GM20000 (cell line): ENCODE measurements around the gene CLDN24.
"Not testable (repeated sequence)": the region's sequence is repeated elsewhere in the genome, so short reads cannot be mapped to it uniquely, and the experiment has no call there.

Source experiments
- DNase-seq: peaks from one replicate; pipeline ENCODE4 v3.0.0; 2012; ENCODE audit warnings: low spot score
- TF ChIP-seq, protein P1 (sequence below): IDR thresholded peaks from 2 replicates; pipeline ENCODE4 v1.5.1; 2012; ENCODE audit warnings: mild to moderate bottlenecking, control low read depth; ENCODE audit errors: extremely low read depth, missing control alignments

Gene CLDN24

DNA sequence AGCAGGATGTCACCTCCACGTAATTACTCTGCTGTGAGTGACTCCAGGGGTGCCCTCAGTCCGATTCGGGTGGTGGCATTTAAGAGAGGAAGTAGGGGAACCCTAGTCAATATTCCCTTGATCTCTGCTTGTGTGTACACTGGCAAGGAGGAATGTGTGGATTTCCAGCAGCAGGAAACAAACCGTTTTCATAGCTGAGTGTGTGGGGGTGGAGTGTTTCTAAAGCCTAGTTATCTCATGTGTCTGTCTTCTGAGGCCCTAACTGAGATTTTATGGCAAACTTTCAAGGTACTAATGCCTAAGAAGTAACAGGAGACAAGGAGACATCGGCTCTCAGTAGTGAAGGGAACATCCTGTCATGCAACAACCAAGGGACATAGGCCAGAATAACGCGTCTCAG is 6.6 kb upstream of the CLDN24 start:
- TF ChIP-seq, protein P1, sequence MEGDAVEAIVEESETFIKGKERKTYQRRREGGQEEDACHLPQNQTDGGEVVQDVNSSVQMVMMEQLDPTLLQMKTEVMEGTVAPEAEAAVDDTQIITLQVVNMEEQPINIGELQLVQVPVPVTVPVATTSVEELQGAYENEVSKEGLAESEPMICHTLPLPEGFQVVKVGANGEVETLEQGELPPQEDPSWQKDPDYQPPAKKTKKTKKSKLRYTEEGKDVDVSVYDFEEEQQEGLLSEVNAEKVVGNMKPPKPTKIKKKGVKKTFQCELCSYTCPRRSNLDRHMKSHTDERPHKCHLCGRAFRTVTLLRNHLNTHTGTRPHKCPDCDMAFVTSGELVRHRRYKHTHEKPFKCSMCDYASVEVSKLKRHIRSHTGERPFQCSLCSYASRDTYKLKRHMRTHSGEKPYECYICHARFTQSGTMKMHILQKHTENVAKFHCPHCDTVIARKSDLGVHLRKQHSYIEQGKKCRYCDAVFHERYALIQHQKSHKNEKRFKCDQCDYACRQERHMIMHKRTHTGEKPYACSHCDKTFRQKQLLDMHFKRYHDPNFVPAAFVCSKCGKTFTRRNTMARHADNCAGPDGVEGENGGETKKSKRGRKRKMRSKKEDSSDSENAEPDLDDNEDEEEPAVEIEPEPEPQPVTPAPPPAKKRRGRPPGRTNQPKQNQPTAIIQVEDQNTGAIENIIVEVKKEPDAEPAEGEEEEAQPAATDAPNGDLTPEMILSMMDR: no peak
- DNase-seq: no peak

DNA sequence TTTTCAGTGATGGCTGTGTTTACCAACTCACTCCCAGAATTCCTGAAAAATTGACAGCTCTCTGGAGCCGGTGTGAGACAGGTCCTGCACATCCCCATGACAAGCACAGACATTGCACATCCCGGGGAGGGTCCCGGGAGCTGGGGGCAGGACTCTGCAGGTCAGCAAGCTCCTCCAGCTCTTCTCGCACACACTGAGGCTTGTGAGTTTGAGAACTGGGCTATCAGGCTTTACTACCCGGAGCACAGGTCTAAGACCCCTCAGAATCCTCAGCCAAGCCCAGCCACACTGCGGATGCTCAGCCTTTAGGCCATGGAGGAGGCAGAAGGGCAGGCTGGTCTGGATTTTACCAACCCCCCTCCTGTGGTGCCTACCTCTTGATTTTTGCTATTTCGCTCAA is 5.6 kb upstream of the CLDN24 start:
- no peak for DNase-seq
- TF ChIP-seq, protein P1: no peak

DNA sequence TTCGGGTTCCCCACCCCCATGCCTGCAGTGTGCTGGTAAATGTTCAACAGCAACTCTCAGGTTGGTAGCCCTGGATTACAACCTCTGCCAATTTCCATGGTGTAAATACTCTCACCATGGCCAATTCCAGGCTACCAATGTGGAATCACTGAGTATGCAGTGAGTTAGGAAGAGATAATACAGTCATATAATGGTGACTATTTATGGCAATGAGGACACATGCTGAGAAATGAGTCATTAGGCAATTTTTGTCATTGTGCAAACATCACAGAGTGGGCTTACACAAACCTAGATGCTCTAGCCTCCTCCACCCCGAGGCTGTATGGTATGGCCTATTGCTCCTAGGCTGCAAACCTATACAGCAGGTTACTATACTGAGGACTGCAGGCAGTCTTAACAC is 4.6 kb upstream of the CLDN24 start:
- TF ChIP-seq, protein P1: no peak

DNA sequence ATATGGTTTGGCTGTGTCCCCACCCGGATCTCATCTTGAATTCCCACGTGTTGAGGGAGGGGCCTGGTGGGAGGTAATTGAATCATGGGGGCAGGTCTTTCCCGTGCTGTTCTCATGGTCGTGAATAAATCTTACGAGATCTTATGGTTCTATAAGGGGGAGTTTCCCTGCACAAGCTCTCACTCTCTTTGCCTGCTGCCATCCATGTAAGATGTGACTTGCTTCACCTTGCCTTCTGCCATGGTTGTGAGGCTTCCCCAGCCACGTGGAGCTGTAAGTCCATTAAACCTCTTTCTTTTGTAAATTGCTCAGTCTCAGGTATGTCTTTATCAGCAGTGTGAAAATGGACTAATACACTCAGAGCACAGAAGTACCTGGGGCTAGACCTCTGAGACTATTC is 4.2 kb upstream of the CLDN24 start:
- not testable (repeated sequence) for DNase-seq

More for the DNA sequence above, 4.6 kb upstream of the CLDN24 start:
- no peak for DNase-seq

DNA sequence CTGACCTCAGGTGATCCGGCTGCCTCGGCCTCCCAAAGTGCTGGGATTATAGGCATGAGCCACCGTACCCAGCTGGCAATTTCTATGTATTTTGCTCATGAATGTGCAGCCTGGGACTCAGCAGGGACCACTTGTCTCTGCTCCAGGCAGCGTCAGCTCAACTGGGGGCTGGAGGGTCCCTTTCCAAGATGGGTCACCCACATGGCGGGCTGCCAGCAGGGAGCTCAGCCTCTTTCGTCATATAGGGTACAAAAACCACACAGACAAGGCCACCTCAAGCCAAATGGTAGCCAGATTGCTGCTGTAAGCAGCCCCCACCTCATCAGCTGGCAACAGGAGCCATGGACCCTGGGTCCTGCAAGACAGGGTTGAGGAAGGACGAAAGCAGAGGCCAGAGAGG is 2.4 kb upstream of the CLDN24 start:
- TF ChIP-seq, protein P1: no peak
- no peak for DNase-seq

DNA sequence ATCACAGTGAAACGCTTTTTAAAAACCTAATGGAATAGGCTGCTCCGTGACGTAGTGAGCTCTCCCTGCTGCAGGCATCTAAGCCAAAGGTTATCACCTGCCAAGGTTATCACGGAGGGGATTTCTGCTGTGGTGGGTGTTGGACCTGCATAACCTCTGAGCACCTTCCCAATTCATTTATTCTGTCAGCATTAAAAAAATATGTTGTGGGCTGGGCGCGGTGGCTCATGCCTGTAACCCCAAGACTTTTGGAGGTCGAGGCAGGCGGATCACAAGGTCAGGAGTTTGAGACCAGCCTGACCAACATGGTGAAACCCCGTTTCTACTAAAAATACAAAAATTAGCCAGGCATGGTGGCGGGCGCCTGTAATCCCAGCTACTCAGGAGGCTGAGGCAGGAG is 1.8 kb upstream of the CLDN24 start:
- DNase-seq: not testable (repeated sequence)

DNA sequence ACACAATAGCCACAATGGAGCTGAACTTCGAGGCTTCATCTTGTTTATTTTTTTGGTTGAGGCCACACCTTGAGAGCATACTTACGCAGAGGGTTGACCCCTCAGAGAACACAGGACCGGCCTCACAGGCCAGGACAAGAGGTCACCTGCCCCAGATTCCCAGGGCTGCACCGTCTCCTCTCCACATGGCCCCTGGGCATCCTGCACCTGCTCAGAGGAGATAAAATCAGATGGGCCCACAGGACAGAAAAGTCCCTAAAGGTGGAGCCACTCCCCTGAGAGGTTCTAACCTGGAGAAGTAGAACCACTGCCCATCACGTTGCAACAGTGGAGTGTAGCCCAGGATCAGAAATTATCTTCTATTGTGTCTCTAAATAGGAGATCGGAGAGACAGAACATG is 1.1 kb upstream of the CLDN24 start:
- TF ChIP-seq, protein P1: no peak
- no peak for DNase-seq

DNA sequence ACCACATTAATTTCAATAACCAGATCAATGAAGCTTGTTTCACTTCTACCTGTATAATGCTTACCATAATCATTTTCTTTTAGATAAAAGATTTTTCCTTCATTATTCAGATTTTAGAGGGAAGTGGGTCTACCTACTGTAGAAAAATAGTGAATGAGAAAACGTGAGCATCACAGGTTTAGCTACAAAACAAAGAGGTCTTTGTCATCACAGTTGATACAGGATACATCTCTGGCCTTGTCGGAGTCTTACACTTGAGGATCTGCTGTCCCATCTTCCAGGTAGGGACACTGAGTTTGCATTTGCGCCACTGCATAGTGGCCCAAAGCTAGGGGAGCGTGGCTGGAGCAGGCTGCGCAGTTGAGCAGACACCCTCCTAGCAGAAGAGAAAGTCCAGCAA is 710 bp downstream of the CLDN24 start:
- TF ChIP-seq, protein P1: no peak
- no peak for DNase-seq

DNA sequence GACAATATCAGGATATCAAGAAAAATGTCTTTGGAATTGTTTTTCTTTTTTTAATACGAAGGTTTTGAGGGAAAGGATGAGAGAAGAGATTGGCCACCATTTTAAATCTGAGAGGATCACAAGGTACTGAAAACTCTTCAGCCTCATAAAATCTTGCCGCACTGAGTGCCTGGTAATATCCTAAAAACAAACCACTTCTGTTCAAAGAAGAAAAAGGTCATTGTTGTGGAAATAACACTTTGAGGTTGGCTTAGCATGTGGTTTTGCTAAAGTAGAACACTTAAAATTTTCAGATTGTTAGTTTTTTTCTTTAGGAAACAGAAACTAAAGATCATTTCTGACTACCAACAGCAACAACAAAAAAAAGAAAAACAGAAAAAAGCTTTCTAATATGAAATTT is 1.1 kb downstream of the CLDN24 start:
- TF ChIP-seq, protein P1: no peak
- no peak for DNase-seq
